B cell (primary cell): ENCODE measurements around the gene COX20.

Experiments used
- EZH2 ChIP-seq: IDR thresholded peaks from 2 replicates; pipeline ENCODE4 v1.6.1; 2012; ENCODE audit warnings: borderline replicate concordance, low read depth, mild to moderate bottlenecking, moderate library complexity, low read length; ENCODE audit not compliant: insufficient read depth, poor library complexity, severe bottlenecking
- TF ChIP-seq, protein P1 (sequence below): fragments of 200-600 bp; IDR thresholded peaks from one replicate; pipeline ENCODE4 v1.8.0; 2022; ENCODE audit warnings: antibody characterized with exemption, mild to moderate bottlenecking

DNA sequence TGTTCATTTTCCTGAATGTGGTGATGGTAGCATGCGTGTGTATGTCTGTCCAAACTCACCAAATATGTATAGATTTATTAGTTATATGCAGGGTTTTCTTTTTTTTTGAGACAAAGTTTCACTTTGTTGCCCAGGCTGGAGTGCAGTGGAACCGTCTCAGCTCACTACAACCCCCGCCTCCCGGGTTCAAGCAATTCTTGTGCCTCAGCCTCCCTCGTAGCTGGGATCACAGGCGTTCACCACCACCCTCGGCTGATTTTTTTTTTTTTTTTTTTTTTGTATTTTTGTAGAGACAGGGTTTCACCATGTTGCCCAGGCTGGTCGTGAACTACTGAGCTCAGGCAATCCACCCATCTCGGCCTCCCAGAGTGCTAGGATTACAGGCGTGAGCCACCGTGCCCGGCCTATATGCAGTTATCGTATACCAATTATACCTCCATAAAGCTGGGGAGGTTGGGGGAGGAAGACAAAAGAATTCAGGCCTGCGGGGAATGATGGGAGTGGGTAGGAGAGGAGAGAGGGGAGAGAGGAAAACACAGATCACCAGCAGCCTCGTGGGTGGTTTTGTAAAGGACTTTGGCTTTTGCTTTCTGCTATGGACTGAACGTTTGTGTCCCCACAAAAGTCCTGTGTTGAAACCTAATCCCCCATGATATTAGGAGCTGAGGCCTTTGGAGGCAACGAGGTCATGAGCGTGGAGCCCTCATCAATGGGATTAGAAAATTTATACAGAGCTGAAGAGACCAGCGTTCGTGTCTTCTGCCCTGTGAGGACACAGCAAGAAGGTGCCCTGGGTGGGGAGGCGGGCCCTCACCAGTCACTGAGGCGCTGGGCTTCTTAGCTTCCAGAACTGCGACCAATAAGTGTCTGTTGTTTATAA lies 33.3 kb downstream of the COX20 start:
- TF ChIP-seq, protein P1, sequence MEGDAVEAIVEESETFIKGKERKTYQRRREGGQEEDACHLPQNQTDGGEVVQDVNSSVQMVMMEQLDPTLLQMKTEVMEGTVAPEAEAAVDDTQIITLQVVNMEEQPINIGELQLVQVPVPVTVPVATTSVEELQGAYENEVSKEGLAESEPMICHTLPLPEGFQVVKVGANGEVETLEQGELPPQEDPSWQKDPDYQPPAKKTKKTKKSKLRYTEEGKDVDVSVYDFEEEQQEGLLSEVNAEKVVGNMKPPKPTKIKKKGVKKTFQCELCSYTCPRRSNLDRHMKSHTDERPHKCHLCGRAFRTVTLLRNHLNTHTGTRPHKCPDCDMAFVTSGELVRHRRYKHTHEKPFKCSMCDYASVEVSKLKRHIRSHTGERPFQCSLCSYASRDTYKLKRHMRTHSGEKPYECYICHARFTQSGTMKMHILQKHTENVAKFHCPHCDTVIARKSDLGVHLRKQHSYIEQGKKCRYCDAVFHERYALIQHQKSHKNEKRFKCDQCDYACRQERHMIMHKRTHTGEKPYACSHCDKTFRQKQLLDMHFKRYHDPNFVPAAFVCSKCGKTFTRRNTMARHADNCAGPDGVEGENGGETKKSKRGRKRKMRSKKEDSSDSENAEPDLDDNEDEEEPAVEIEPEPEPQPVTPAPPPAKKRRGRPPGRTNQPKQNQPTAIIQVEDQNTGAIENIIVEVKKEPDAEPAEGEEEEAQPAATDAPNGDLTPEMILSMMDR, result no peak
- no peak for TF ChIP-seq EZH2
